Measurements from ENCODE around the gene ZBTB7A. TPM values are rescaled to one million over a fixed set of nuclear protein-coding genes. Genes with fewer than 3 reads are reported as not detected.

The ZBTB7A gene
- polyA plus RNA-seq, 2 of the 4 experiments (the other 2 are of a cell fraction): 2.3 to 11.6 TPM

GRCh38 chr19:4043966-4044715 is 22.6 kb downstream of the ZBTB7A start:
- POLR2A ChIA-PET: no interaction called here
- no peak overlapping the region for H3K4me3 ChIP-seq
- FAIRE-seq (no peak), DNase-seq (ENCODE audit: low read depth in 1 of 2, low spot score in 1 of 2) (no peak), ATAC-seq (no peak)
- no peaks in the 10 kb centered on the region for H3K4me1 ChIP-seq
- WGBS (ENCODE audit: missing lambda C conversion rate): 88% methylated on average over 31 of the region's 31 CpGs
- H3K9me3 ChIP-seq: no peaks in the 10 kb centered on the region
- TF ChIP-seq HOXA7 (CRISPR knock-in tag; IDR thresholded peaks at IDR 0.05) (no peak), BHLHE40 (IDR thresholded peaks at IDR 0.05; ENCODE audit: low read depth, low read length) (no peak), RNF2 (IDR thresholded peaks at IDR 0.05; ENCODE audit: borderline replicate concordance, low read depth) (no peak), MYC (IDR thresholded peaks at IDR 0.05; ENCODE audit: borderline replicate concordance, low read length) (no peak), MAFK (IDR thresholded peaks at IDR 0.05; ENCODE audit: partially characterized antibody) (no peak), TP53 (CRISPR knock-in tag; IDR thresholded peaks at IDR 0.05) (no peak), RFX5 (IDR thresholded peaks at IDR 0.05) (no peak), FOSB (CRISPR knock-in tag; IDR thresholded peaks at IDR 0.05) (no peak), RCOR1 (IDR thresholded peaks at IDR 0.05; ENCODE audit: low read depth, low read length) (no peak), ESRRA (IDR thresholded peaks at IDR 0.05; ENCODE audit: borderline replicate concordance, low read length) (no peak), RARB (CRISPR knock-in tag; IDR thresholded peaks at IDR 0.05) (no peak), POLR2AphosphoS2 (conservative IDR thresholded peaks at IDR 0.05; ENCODE audit: low read length) (no peak), CBX8 (IDR thresholded peaks at IDR 0.05) (no peak), KDM5A (IDR thresholded peaks at IDR 0.05) (no peak)
- TF ChIP-seq, protein P1, sequence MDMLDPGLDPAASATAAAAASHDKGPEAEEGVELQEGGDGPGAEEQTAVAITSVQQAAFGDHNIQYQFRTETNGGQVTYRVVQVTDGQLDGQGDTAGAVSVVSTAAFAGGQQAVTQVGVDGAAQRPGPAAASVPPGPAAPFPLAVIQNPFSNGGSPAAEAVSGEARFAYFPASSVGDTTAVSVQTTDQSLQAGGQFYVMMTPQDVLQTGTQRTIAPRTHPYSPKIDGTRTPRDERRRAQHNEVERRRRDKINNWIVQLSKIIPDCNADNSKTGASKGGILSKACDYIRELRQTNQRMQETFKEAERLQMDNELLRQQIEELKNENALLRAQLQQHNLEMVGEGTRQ (IDR thresholded peaks at IDR 0.05): no peak
- no peak overlapping the region for H3K4me2 ChIP-seq
- no peak overlapping the region for H3K27ac ChIP-seq
- CTCF ChIA-PET: interaction anchor here (0.6 to 1.3 kb wide), 2 partner anchors 97 to 163 kb away, joined by 4 to 7 read pairs; no protein-coding TSS in a partner anchor

DNA sequence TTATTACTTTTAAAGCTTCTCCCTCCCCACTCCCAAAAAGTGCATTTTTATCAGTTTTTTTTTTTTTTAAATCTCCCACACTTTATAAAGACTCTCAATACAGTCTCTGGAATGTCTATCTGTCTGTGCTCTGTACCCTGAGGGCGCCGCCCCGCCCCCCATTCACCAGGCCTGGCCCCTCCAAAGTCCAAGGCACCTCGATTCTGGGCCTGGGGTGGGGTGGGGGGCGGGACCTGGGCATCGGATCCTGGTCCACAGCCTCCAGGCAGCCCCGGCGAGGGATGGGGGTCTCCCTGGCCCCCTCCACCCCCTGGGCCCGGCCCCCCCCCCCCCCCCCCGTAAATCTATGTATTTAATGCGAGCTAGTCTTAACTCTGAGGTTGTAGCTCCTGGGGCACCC is 23.3 kb downstream of the ZBTB7A start:
- H3K4me1 ChIP-seq: no peaks in the 10 kb centered on the region
- TF ChIP-seq CEBPB (IDR thresholded peaks at IDR 0.05): no peak
- TF ChIP-seq GATA3 (IDR thresholded peaks at IDR 0.05; ENCODE audit: borderline replicate concordance): no peak
- TF ChIP-seq, protein P1 (IDR thresholded peaks at IDR 0.05): no peak
- TF ChIP-seq FOXS1 (CRISPR knock-in tag; IDR thresholded peaks at IDR 0.05): no peak
- TF ChIP-seq, protein P2, sequence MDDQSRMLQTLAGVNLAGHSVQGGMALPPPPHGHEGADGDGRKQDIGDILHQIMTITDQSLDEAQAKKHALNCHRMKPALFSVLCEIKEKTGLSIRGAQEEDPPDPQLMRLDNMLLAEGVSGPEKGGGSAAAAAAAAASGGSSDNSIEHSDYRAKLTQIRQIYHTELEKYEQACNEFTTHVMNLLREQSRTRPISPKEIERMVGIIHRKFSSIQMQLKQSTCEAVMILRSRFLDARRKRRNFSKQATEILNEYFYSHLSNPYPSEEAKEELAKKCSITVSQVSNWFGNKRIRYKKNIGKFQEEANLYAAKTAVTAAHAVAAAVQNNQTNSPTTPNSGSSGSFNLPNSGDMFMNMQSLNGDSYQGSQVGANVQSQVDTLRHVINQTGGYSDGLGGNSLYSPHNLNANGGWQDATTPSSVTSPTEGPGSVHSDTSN (IDR thresholded peaks at IDR 0.05): no peak
- TF ChIP-seq MYC (IDR thresholded peaks at IDR 0.05; ENCODE audit: borderline replicate concordance, low read length): no peak
- TF ChIP-seq KDM5A (IDR thresholded peaks at IDR 0.05): no peak
- no peak for TF ChIP-seq ZNF302 (CRISPR knock-in tag; IDR thresholded peaks at IDR 0.05)
- TF ChIP-seq CHD2 (IDR thresholded peaks at IDR 0.05; ENCODE audit: low read length, partially characterized antibody): no peak
- FAIRE-seq (no peak), ATAC-seq (no peak), DNase-seq (ENCODE audit: low read depth in 1 of 2, low spot score in 1 of 2) (no peak)
- H3K4me2 ChIP-seq: no peak overlapping the region
- 70% methylated on average over 2 of the region's 11 CpGs for WGBS (ENCODE audit: missing lambda C conversion rate)
- ChIA-PET POLR2A (no interaction called here), CTCF (no interaction called here)
- H3K27ac ChIP-seq: no peak overlapping the region
- H3K9me3 ChIP-seq: no peaks in the 10 kb centered on the region
- no peak overlapping the region for H3K4me3 ChIP-seq

- WGBS (ENCODE audit: missing lambda C conversion rate): 90% methylated on average over 7 of the region's 14 CpGs
- TF ChIP-seq ZSCAN20 (CRISPR knock-in tag; IDR thresholded peaks at IDR 0.05) (no peak), CBX8 (IDR thresholded peaks at IDR 0.05) (no peak), CHD2 (IDR thresholded peaks at IDR 0.05; ENCODE audit: low read length, partially characterized antibody) (no peak), RCOR1 (IDR thresholded peaks at IDR 0.05; ENCODE audit: low read depth, low read length) (no peak), MYC (IDR thresholded peaks at IDR 0.05; ENCODE audit: borderline replicate concordance, low read length) (no peak), ELK1 (IDR thresholded peaks at IDR 0.05; ENCODE audit: low read depth, low read length) (no peak)
- TF ChIP-seq, protein P2 (IDR thresholded peaks at IDR 0.05): no peak
- TF ChIP-seq, protein P3, sequence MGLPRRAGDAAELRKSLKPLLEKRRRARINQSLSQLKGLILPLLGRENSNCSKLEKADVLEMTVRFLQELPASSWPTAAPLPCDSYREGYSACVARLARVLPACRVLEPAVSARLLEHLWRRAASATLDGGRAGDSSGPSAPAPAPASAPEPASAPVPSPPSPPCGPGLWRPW (IDR thresholded peaks at IDR 0.05): no peak
- no peak for DNase-seq (ENCODE audit: low read depth in 1 of 2, low spot score in 1 of 2)
- Histone ChIP-seq H3K9me3 (no peaks in the 10 kb centered on the region), H3K4me3 (no peak overlapping the region), H3K4me2 (no peak overlapping the region), H3K27ac (no peak overlapping the region; a peak in 1 of 6 replicates), H3K4me1 (no peaks in the 10 kb centered on the region)
- FAIRE-seq: no peak
- POLR2A ChIA-PET: no interaction called here
- CTCF ChIA-PET: no interaction called here
- peak; percentile 15 to 25; a peak in 3 of 6 replicates for ATAC-seq
Measured at GRCh38 chr19:4042731-4043082, 24.0 kb downstream of the ZBTB7A start.

Measured in A549 (cell line).